Smooth muscle cell of the pulmonary artery (primary cell): Measurements from ENCODE around the gene COLEC11. TPM values are rescaled to one million over a fixed set of nuclear protein-coding genes. Genes with fewer than 3 reads are reported as not detected.

ENCODE experiments used
- total RNA-seq: library from RNA; depleted of rRNA; stranded (reverse); fragments of >200 nt; gene quantifications from 2 replicates; pipeline ENCODE4 v1.2.3, GENCODE V29; 2014

Gene COLEC11
- total RNA-seq = 0.50 and 1.4 TPM in 2 replicates

GRCh38 chr2:3594493-3595281 is at the start of gene COLEC11:
COLEC11 (plus strand) TSS chr2:3595112; CDS start chr2:3604341, 9,229 bp downstream.

GRCh38 chr2:3558205-3559014 is 36.5 kb upstream of the COLEC11 start, which contains the start of gene RNASEH1:
RNASEH1 (minus strand) TSS chr2:3558333; CDS start chr2:3558260, 73 bp downstream.

GRCh38 chr2:3657881-3658280 is 63.0 kb downstream of the COLEC11 start, which contains the start of gene ALLC:
ALLC (plus strand) TSS chr2:3658200; CDS start chr2:3671158, 12,958 bp downstream.

Other genes with a start within 250 kb of the COLEC11 start
- 22.0 and 25.1 TPM in 2 replicates for gene EIPR1, start 217.3 kb upstream of the COLEC11 start, total RNA-seq
- gene TRAPPC12, start 215.4 kb upstream of the COLEC11 start, total RNA-seq = 60.4 and 76.1 TPM in 2 replicates
- 34.9 and 39.2 TPM in 2 replicates for gene ADI1, start 75.6 kb upstream of the COLEC11 start, total RNA-seq
- 25.1 and 30.5 TPM in 2 replicates for gene RNASEH1, start 36.8 kb upstream of the COLEC11 start, total RNA-seq
- 586 and 725 TPM in 2 replicates for gene RPS7, start 19.9 kb upstream of the COLEC11 start, total RNA-seq
- gene ALLC, start 63.1 kb downstream of the COLEC11 start, total RNA-seq = not detected in 2 replicates
- not detected in 2 replicates for gene DCDC2C, start 108.5 kb downstream of the COLEC11 start, total RNA-seq